ENCODE results near the gene MATN1.

Gene MATN1

GRCh38 chr1:30732277-30732996 is 9.1 kb upstream of the MATN1 start:
- DNase-seq (ENCODE audit: low read depth, low spot score), result no peak

- DNase-seq (ENCODE audit: low read depth, low spot score), result no peak
Observed at GRCh38 chr1:30731806-30732276, 8.5 kb upstream of the MATN1 start.

DNA sequence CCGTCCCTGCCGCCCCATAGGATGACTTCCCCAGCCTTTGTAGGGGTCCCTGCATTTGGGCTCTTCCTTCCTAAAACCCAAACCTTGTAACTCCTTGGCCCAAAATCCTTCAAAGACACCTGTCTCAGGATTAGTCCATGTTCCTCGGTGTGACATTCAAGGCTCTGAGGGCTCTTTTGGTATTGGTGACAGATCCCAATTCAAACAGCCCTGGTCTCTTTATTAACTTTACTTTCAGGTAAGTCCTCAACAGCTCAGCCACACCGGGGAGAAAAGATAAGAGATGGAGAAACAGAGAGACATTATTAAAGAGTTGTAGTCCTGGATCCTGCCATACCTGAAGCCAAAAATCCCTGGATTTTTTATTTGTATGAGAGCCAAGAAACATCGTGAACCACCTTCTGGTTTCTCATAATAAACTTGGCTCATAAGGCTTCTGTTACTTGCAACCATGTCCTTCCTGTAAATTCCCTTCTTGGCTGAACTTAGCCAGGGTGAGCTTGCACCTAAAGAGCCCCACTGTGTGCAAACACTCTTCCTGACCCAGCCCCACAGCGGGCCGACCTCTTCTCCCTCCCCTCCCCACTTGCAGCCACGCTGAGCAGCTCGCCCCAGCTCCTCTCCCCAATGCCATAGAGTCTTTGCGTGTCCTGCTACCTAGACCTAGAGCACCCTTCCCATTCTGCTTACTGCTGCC is 7.9 kb upstream of the MATN1 start:
- DNase-seq (ENCODE audit: low read depth, low spot score), result no peak

GRCh38 chr1:30730346-30731108 is 7.1 kb upstream of the MATN1 start:
- no peak for DNase-seq (ENCODE audit: low read depth, low spot score)

DNA sequence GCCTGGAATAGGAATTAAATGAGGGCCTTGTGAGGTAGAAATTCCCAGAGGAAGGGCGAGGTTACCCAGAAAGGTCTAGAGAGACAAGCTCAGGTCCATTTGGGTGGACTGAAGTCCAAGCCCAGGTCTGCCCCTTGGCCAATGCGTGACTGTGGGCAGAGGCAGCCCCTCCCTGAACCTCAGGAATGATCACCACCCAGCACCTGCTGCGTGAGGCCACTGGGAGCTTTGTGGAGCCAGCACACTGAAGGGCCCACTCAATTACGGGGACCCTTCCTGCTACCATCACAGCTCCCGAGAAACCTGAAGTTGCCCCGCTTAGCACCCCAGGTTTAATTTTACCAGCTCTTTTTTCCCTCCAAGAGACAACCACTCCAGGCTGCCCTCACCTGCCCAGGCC is 6.5 kb upstream of the MATN1 start:
- no peak for DNase-seq (ENCODE audit: low read depth, low spot score)

- no peak for DNase-seq (ENCODE audit: low read depth, low spot score)
Observed at GRCh38 chr1:30728832-30729638, 5.7 kb upstream of the MATN1 start.

- DNase-seq (ENCODE audit: low read depth, low spot score), result no peak
Observed at GRCh38 chr1:30728340-30728739, 5.0 kb upstream of the MATN1 start.

- no peak for DNase-seq (ENCODE audit: low read depth, low spot score)
Observed at GRCh38 chr1:30727824-30728223, 4.4 kb upstream of the MATN1 start.

DNA sequence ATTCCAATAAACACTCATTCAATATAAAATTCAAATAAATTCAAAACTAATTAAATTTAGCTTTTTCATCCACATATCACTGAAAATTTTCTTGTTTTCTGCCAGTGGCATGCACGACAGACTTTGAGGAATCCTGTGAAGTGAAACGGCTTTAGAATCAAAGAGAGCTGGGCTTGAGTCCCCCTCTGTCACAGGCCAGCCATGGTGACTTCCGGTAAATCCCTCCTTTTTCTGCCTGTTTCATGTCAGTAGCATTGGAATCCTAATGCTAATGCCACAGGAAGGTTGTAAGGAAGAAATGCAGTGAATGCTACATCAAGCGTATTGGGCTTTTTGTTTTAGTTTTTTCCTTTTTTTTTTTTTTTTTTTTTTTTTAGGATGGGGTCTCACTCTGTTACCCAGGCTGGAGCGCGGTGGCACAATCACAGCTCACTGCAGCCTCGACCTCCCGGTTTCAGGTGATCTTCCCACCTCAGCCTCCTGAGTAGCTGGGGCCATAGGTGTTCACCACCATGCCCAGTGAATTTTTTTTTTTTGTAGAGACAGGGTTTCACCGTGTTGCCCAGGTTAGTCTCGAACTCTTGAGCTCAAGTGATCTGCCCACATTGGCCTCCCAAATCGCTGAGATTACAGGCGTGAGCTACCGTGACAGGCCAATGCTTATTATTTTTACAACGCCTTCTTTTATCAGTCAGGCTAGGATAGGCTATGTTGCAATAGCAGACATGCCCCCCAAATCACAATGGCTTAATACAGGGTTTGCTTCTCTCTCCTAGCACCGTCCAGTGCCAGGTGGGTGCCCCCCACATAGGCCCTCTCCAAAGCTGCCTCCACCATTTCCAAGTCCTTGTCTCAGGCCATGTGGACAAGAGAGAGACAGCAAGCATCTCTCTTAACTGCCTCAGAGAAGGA is 3.6 kb upstream of the MATN1 start:
- DNase-seq (ENCODE audit: low read depth, low spot score), result no peak

- DNase-seq (ENCODE audit: low read depth, low spot score), result no peak
Observed at GRCh38 chr1:30726236-30726635, 2.9 kb upstream of the MATN1 start.

DNA sequence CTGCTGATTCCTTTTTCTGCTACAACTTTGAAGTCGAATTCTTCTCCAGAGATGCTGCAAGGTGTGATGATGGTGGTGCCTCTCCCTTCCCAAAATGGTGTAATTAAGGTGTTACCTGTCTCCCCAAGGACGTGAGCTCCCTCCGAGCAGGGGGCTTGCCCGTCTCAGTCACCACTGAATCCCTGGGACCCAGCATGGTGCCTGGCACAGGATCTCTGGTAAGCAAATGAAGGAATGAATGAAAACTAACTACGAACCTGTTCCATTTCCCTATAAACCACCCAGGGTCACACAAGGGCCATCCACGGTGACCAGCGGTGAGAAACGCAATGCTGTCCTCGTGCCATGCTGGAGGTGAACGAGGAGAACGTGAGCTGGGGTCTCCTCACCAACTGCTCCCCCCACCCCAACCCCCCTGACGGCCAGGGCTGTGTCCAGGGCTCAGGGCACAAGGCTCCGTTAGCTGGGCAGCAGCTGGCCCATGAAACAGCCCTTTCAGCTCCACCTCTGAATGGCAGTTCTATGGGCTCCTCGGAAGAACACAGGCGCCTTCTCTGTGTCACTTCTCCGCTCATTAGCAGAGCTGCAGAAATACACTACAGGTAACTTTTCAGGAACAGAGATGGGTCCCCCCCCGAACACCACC is 2.2 kb upstream of the MATN1 start:
- DNase-seq (ENCODE audit: low read depth, low spot score), result no peak

DNA sequence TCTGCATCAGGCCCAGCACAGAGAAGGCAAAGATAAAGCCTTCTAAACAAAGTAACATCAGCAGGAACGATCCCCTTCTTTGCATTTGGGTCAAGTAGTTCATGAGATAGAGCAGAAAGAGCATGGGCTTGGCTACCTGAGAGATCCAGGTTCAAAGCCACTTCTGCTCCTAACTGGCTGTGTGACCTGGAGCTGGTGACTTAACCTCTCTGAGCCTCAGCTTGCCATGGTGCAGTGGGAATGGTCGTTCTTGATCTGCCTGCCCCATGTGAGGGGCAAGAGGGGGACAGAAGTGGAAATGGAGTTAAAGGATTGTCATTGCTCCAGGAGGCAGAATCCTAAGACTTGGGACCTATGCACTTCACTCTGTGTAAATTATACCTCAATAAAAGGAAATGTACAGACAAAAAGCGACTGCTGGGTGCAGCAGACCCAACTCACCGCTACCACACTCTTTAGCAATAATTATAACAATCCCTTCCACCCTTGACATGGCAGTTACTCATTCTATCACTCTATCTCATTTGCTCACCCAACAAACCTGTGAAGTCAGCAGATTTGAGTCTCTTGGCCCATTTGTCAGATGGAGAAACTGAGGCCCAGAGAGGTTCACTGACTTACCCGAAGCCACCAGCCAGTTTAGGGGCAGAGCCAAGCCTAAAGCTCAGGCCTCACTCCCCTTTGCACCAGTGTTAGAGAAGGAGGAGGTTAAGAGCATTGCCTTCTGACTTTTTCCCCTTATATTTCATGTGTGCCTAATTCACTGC is 1.5 kb upstream of the MATN1 start:
- no peak for DNase-seq (ENCODE audit: low read depth, low spot score)

DNA sequence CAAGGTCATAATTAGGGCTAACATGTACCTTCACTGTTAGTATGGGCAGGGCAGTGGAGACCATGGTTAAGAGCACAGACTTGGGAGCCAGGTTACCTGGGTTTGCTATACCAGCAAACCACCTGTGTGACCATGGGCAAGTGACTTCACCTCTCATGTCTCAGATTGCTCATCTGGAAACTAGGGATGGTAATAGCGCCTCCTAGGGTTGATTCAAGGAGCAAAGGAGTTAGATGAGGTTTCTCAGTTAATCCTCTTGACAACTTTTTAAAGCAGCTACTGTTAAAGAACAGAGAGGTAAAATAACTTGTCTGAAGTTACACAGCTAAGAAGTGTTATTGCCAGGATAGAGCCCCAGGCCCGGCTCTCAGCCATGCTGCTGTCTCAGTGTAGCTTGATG is 790 bp upstream of the MATN1 start:
- DNase-seq (ENCODE audit: low read depth, low spot score), result no peak

GRCh38 chr1:30721812-30722537 is 1.4 kb downstream of the MATN1 start:
- DNase-seq (ENCODE audit: low read depth, low spot score), result no peak

DNA sequence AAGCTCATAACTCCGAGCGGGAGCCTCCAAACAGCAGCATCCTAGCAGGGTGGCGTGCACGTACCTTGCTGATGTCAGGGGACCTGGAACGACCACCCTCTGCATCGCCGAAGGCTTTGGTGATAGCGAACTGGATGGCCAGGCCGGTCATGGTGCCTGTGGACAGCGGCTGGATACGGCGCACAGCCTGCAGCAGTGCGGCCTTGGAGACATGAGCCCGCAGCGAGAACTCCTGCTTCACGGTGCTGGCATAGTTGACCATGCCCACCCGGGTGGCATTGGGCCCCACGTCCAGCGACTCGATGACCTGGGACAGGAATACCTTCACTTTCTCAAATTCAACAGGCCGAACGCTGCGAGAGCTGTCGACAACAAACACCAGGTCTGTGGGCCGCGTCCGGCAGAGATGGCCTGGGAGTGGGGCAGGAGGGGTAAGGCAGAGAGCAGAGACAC is 2.0 kb downstream of the MATN1 start:
- DNase-seq (ENCODE audit: low read depth, low spot score), result no peak

GRCh38 chr1:30720271-30721223 is 2.8 kb downstream of the MATN1 start:
- no peak for DNase-seq (ENCODE audit: low read depth, low spot score)
